GM18861 (cell line): ENCODE data around the gene C1orf87.

Experiments used
- ATAC-seq: cut with Tn5 transposase; IDR thresholded peaks from one replicate; pipeline ENCODE4 v1.9.1; 2021; ENCODE audit not compliant: unreplicated experiment

The C1orf87 gene

GRCh38 chr1:59948990-59949389, 124.6 kb downstream of the C1orf87 start:
- ATAC-seq, result no peak

- peak; percentile 92 for ATAC-seq
Observed at GRCh38 chr1:59947047-59947938, 126.3 kb downstream of the C1orf87 start.

GRCh38 chr1:59945790-59946189, 127.8 kb downstream of the C1orf87 start:
- no peak for ATAC-seq
